Liver (tissue), 9 donors: ENCODE data around the gene JMJD1C. TPM values are rescaled to one million over a fixed set of nuclear protein-coding genes. Genes with fewer than 3 reads are reported as not detected.

Experiments used
- DNase-seq: peaks from one replicate; pipeline ENCODE4 v3.0.0-alpha.2; 2017; ENCODE audit warnings: low spot score
- H3K27ac ChIP-seq, 2 donors: one replicate each; pipeline ENCODE4 v1.7.0; 2013; ENCODE audit warnings: inconsistent platforms in 2 of 2, low read length in 2 of 2, control low read depth in 1 of 2, low read depth in 1 of 2, mild to moderate bottlenecking in 1 of 2
- H3K27me3 ChIP-seq, 4 donors: one replicate each; pipeline versions ENCODE4 v1.6.1 to v1.7.0; 2013; ENCODE audit warnings: low read length in 3 of 4, inconsistent platforms in 1 of 4, mild to moderate bottlenecking in 1 of 4, moderate library complexity in 1 of 4; ENCODE audit not compliant: control insufficient read depth in 4 of 4, insufficient read depth in 4 of 4
- H3K36me3 ChIP-seq, 4 donors: one replicate each; pipeline versions ENCODE4 v1.6.1 to v1.7.0; 2013; ENCODE audit warnings: low read length in 3 of 4, mild to moderate bottlenecking in 3 of 4, low read depth in 1 of 4, moderate library complexity in 1 of 4; ENCODE audit not compliant: control insufficient read depth in 4 of 4, insufficient read depth in 3 of 4
- H3K4me1 ChIP-seq, 4 donors: one replicate each; pipeline versions ENCODE4 v1.6.1 to v1.7.0; 2013; ENCODE audit warnings: low read length in 3 of 4, mild to moderate bottlenecking in 3 of 4, moderate library complexity in 1 of 4; ENCODE audit not compliant: control insufficient read depth in 4 of 4, insufficient read depth in 4 of 4
- H3K4me3 ChIP-seq, 3 donors: one replicate each; pipeline versions ENCODE4 v1.6.1 to v1.7.0; 2013; ENCODE audit warnings: low read length in 3 of 3, control low read depth in 1 of 3, low read depth in 1 of 3, mild to moderate bottlenecking in 1 of 3
- H3K9ac ChIP-seq, 2 donors: one replicate each; pipeline ENCODE4 v1.7.0; 2013; ENCODE audit warnings: low read length in 2 of 2, mild to moderate bottlenecking in 2 of 2, moderate library complexity in 2 of 2, control low read depth in 1 of 2, low read depth in 1 of 2
- H3K9me3 ChIP-seq, 4 donors: one replicate each; pipeline versions ENCODE4 v1.6.1 to v1.7.0; 2013; ENCODE audit warnings: low read length in 3 of 4; ENCODE audit not compliant: control insufficient read depth in 4 of 4
- CTCF ChIP-seq: fragments of 150-350 bp; IDR thresholded peaks from 2 replicates; pipeline ENCODE4 v1.5.1; 2017; ENCODE audit warnings: improper control_type of control experiment, low read depth, low read length; ENCODE audit not compliant: missing input control
- EGR1 ChIP-seq, 2 donors: IDR thresholded peaks; 2 replicates each; pipeline ENCODE4 v1.6.1; 2016 to 2018; ENCODE audit warnings: antibody characterized with exemption in 2 of 2, low read depth in 2 of 2
- FOXA1 ChIP-seq: IDR thresholded peaks from 2 replicates; pipeline ENCODE4 v1.6.1; 2016; ENCODE audit warnings: antibody characterized with exemption
- FOXA2 ChIP-seq: IDR thresholded peaks from 2 replicates; pipeline ENCODE4 v1.6.1; 2016; ENCODE audit warnings: antibody characterized with exemption
- GABPA ChIP-seq, 2 donors: IDR thresholded peaks in 1 of 2; conservative IDR thresholded peaks in 1 of 2; 2 replicates each; pipeline ENCODE4 v1.6.1; 2016; ENCODE audit warnings: antibody characterized with exemption in 2 of 2, mild to moderate bottlenecking in 1 of 2, moderate library complexity in 1 of 2
- HNF4A ChIP-seq, 2 donors: conservative IDR thresholded peaks; 2 replicates each; pipeline ENCODE4 v1.6.1; 2016; ENCODE audit warnings: antibody characterized with exemption in 2 of 2, mild to moderate bottlenecking in 2 of 2
- HNF4G ChIP-seq: IDR thresholded peaks from 2 replicates; pipeline ENCODE4 v1.6.1; 2016; ENCODE audit warnings: antibody characterized with exemption
- JUND ChIP-seq, 2 donors: IDR thresholded peaks; 2 replicates each; pipeline ENCODE4 v1.6.1; 2016; ENCODE audit warnings: antibody characterized with exemption in 2 of 2
- MAX ChIP-seq: IDR thresholded peaks from 2 replicates; pipeline ENCODE4 v1.6.1; 2016; ENCODE audit warnings: antibody characterized with exemption
- NR2F2 ChIP-seq: IDR thresholded peaks from 2 replicates; pipeline ENCODE4 v1.6.1; 2016; ENCODE audit warnings: antibody characterized with exemption
- RAD21 ChIP-seq, 2 donors: IDR thresholded peaks; 2 replicates each; pipeline ENCODE4 v1.6.1; 2016; ENCODE audit warnings: antibody characterized with exemption in 2 of 2, mild to moderate bottlenecking in 2 of 2
- REST ChIP-seq: IDR thresholded peaks from 2 replicates; pipeline ENCODE4 v1.6.1; 2016; ENCODE audit warnings: antibody characterized with exemption, mild to moderate bottlenecking
- RXRA ChIP-seq, 2 donors: IDR thresholded peaks; 2 replicates each; pipeline ENCODE4 v1.6.1; 2017 to 2018; ENCODE audit warnings: antibody characterized with exemption in 2 of 2, mild to moderate bottlenecking in 1 of 2
- SP1 ChIP-seq: IDR thresholded peaks from 2 replicates; pipeline ENCODE4 v1.6.1; 2018; ENCODE audit warnings: antibody characterized with exemption, mild to moderate bottlenecking
- TAF1 ChIP-seq: conservative IDR thresholded peaks from 2 replicates; pipeline ENCODE4 v1.6.1; 2016; ENCODE audit warnings: antibody characterized with exemption, mild to moderate bottlenecking
- YY1 ChIP-seq: IDR thresholded peaks from 2 replicates; pipeline ENCODE4 v1.6.1; 2016; ENCODE audit warnings: antibody characterized with exemption, mild to moderate bottlenecking
- WGBS: extraction: QIAGEN DNeasy Blood & Tissue Kit; methylation state at CpG from one replicate; pipeline ENCODE4 v1.1.7; 2013; 5-methylcytosine and 5-hydroxymethylcytosine counted together
- polyA plus RNA-seq, 2 donors: library from polyadenylated mRNA; stranded (reverse) in 1 of 2; unstranded in 1 of 2; fragments of 200-250 nt in 1 of 2; fragments of >200 nt in 1 of 2; fragmentation: Nextera tagmentation in 1 of 2; extraction: Ambion mirVana in 1 of 2; gene quantifications; one replicate each; pipeline versions ENCODE4 v1.2.1 to v1.2.3, GENCODE V29; 2013 to 2015
- total RNA-seq, 2 donors: library from RNA; depleted of rRNA; stranded (reverse); fragments of >200 nt; gene quantifications; one replicate each; pipeline ENCODE4 v1.2.3, GENCODE V29; 2014
- TF ChIP-seq, protein P1 (sequence below): IDR thresholded peaks from 2 replicates; pipeline ENCODE4 v1.6.1; 2016; ENCODE audit warnings: antibody characterized with exemption
- TF ChIP-seq, protein P2 (sequence below): IDR thresholded peaks from 2 replicates; pipeline ENCODE4 v1.6.1; 2016; ENCODE audit warnings: antibody characterized with exemption
- donor health status: healthy.
- donor health status: healthy.
- donor health status: healthy.
- donor health status: healthy.
- donor health status: healthy.

The JMJD1C gene
- total and polyA plus RNA-seq, 4 donors = 11.0 to 93.1 (median 56.0) TPM

DNA sequence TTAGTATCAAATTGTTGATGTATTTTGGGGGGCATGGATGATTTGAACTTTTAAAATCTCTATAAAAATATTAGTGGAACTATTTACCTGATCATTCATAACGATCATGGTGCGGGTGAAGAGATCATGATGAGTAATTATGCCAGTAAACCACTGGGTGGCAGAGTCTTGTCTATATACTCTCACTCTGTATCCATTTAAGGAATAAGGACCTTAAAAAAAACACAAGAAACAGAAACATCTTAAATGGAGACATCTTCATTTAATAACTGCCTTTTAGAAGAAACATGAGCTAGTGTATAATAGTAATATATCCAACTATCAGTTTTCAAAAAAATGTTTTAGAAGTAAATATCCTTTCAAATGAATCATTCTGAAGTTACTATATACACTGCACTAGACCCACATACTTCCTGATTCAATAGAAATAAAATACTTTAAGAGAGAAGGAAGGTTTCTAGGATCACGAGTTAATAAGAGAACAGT, 248.6 kb downstream of the JMJD1C start:
- Histone ChIP-seq H3K36me3 (peaks cover 0 to 23% (median 17%) of the 10 kb centered on the region in 4 donors), H3K9me3 (no peaks in the 10 kb centered on the region), H3K27ac (no peak overlapping the region), H3K27me3 (no peaks in the 10 kb centered on the region), H3K9ac (no peak overlapping the region), H3K4me1 (peaks cover 2 to 12% (median 7%) of the 10 kb centered on the region in 4 donors), H3K4me3 (no peak overlapping the region)
- no peak for TF ChIP-seq FOXA2
- peak; percentile 86 to 88 for TF ChIP-seq RAD21 (IDR thresholded peaks at IDR 0.05)
- TF ChIP-seq GABPA (IDR thresholded peaks at IDR 0.05 in 1 of 2, conservative IDR thresholded peaks at IDR 0.05 in 1 of 2) = no peak
- TF ChIP-seq, protein P1, sequence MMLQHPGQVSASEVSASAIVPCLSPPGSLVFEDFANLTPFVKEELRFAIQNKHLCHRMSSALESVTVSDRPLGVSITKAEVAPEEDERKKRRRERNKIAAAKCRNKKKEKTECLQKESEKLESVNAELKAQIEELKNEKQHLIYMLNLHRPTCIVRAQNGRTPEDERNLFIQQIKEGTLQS = peak; percentile 9
- TF ChIP-seq FOXA1 = no peak
- peak; percentile 62 to 76 for TF ChIP-seq RXRA (IDR thresholded peaks at IDR 0.05)
- peak; percentile 70 for TF ChIP-seq CTCF
- TF ChIP-seq REST = no peak
- TF ChIP-seq HNF4G = no peak
- TF ChIP-seq SP1 = no peak
- TF ChIP-seq TAF1 = no peak
- TF ChIP-seq, protein P2, sequence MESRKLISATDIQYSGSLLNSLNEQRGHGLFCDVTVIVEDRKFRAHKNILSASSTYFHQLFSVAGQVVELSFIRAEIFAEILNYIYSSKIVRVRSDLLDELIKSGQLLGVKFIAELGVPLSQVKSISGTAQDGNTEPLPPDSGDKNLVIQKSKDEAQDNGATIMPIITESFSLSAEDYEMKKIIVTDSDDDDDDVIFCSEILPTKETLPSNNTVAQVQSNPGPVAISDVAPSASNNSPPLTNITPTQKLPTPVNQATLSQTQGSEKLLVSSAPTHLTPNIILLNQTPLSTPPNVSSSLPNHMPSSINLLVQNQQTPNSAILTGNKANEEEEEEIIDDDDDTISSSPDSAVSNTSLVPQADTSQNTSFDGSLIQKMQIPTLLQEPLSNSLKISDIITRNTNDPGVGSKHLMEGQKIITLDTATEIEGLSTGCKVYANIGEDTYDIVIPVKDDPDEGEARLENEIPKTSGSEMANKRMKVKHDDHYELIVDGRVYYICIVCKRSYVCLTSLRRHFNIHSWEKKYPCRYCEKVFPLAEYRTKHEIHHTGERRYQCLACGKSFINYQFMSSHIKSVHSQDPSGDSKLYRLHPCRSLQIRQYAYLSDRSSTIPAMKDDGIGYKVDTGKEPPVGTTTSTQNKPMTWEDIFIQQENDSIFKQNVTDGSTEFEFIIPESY = no peak
- peak in 1 of 2 donors; percentile 27 for TF ChIP-seq HNF4A (conservative IDR thresholded peaks at IDR 0.05)
- peak; percentile 47 for TF ChIP-seq NR2F2
- TF ChIP-seq EGR1 (IDR thresholded peaks at IDR 0.05; ENCODE audit: low read depth in 2 of 2) = no peak
- TF ChIP-seq YY1 = no peak
- peak in 1 of 2 donors; percentile 22 for TF ChIP-seq JUND (IDR thresholded peaks at IDR 0.05)
- TF ChIP-seq MAX = no peak
- 5% methylated on average over 3 of the region's 3 CpGs for WGBS
- no peak for DNase-seq
